Epithelial cell of proximal tubule (primary cell): ENCODE data around the gene PLA2G4C. TPM values are rescaled to one million over a fixed set of nuclear protein-coding genes. Genes with fewer than 3 reads are reported as not detected.

Experiments used
- DNase-seq: peaks from one replicate; pipeline ENCODE4 v3.0.0-alpha.2; 2011; ENCODE audit warnings: low read depth
- H3K4me3 ChIP-seq: 2 replicates; pipeline ENCODE4 v1.5.1; 2011; ENCODE audit warnings: low read depth, mild to moderate bottlenecking, low read length
- CTCF ChIP-seq: conservative IDR thresholded peaks from 2 replicates; pipeline ENCODE4 v1.5.1; 2012; ENCODE audit warnings: low read depth, mild to moderate bottlenecking, low read length
- total RNA-seq: library from RNA; depleted of rRNA; stranded (reverse); fragments of >200 nt; gene quantifications from 2 replicates; pipeline ENCODE4 v1.2.3, GENCODE V29; 2015

Gene PLA2G4C
- total RNA-seq, 1 donor from 2014 or later: 4.7 TPM

- no peak for TF ChIP-seq CTCF
- no peak overlapping the region for H3K4me3 ChIP-seq
- no peak for DNase-seq
Measured at GRCh38 chr19:48147597-48148175, 37.1 kb upstream of the PLA2G4C start.

GRCh38 chr19:48139053-48139452 lies 28.4 kb upstream of the PLA2G4C start:
- no peak overlapping the region for H3K4me3 ChIP-seq
- no peak for TF ChIP-seq CTCF
- no peak for DNase-seq

- DNase-seq: no peak
- no peak for TF ChIP-seq CTCF
- H3K4me3 ChIP-seq: no peak overlapping the region
Measured at GRCh38 chr19:48137411-48137810, 26.8 kb upstream of the PLA2G4C start.

- TF ChIP-seq CTCF: no peak
- no peak overlapping the region for H3K4me3 ChIP-seq
- no peak for DNase-seq
Measured at GRCh38 chr19:48136547-48136946, 25.9 kb upstream of the PLA2G4C start.

GRCh38 chr19:48135411-48135810 lies 24.8 kb upstream of the PLA2G4C start:
- no peak for TF ChIP-seq CTCF
- no peak overlapping the region for H3K4me3 ChIP-seq
- DNase-seq: no peak

- no peak overlapping the region for H3K4me3 ChIP-seq
- TF ChIP-seq CTCF: no peak
- no peak for DNase-seq
Measured at GRCh38 chr19:48133094-48133493, 22.5 kb upstream of the PLA2G4C start.

- no peak for DNase-seq
- TF ChIP-seq CTCF: no peak
- no peak overlapping the region for H3K4me3 ChIP-seq
Measured at GRCh38 chr19:48127561-48127960, 16.9 kb upstream of the PLA2G4C start.
